GM23338 (cell line): Measurements from ENCODE around the gene LRRC4B.

Experiments used
- CTCF ChIP-seq, 2 experiments: fragments of 200-600 bp in 1 of 2; sonication (generic) in 1 of 2; conservative IDR thresholded peaks; 2 replicates each; pipeline versions ENCODE4 v1.5.1 to v1.6.1; 2016 to 2017; ENCODE audit warnings: antibody characterized with exemption in 2 of 2, low read depth in 2 of 2, mild to moderate bottlenecking in 2 of 2, moderate library complexity in 1 of 2
- POLR2AphosphoS5 ChIP-seq: IDR thresholded peaks from 2 replicates; pipeline ENCODE4 v1.6.1; 2016; ENCODE audit warnings: antibody characterized with exemption, low read depth

GRCh38 chr19:50475101-50475568 lies 93.1 kb downstream of the LRRC4B start:
- TF ChIP-seq CTCF (conservative IDR thresholded peaks at IDR 0.05; ENCODE audit: low read depth in 2 of 2) (no peak), POLR2AphosphoS5 (no peak)
